ENCODE data around the gene MYO18A.
A peak's percentile ranks its signal among the peaks of the same experiment; 100 is the strongest.
"Not testable (repeated sequence)": the region's sequence is repeated elsewhere in the genome, so short reads cannot be mapped to it uniquely, and the experiment has no call there.

MYO18A gene, protein sequence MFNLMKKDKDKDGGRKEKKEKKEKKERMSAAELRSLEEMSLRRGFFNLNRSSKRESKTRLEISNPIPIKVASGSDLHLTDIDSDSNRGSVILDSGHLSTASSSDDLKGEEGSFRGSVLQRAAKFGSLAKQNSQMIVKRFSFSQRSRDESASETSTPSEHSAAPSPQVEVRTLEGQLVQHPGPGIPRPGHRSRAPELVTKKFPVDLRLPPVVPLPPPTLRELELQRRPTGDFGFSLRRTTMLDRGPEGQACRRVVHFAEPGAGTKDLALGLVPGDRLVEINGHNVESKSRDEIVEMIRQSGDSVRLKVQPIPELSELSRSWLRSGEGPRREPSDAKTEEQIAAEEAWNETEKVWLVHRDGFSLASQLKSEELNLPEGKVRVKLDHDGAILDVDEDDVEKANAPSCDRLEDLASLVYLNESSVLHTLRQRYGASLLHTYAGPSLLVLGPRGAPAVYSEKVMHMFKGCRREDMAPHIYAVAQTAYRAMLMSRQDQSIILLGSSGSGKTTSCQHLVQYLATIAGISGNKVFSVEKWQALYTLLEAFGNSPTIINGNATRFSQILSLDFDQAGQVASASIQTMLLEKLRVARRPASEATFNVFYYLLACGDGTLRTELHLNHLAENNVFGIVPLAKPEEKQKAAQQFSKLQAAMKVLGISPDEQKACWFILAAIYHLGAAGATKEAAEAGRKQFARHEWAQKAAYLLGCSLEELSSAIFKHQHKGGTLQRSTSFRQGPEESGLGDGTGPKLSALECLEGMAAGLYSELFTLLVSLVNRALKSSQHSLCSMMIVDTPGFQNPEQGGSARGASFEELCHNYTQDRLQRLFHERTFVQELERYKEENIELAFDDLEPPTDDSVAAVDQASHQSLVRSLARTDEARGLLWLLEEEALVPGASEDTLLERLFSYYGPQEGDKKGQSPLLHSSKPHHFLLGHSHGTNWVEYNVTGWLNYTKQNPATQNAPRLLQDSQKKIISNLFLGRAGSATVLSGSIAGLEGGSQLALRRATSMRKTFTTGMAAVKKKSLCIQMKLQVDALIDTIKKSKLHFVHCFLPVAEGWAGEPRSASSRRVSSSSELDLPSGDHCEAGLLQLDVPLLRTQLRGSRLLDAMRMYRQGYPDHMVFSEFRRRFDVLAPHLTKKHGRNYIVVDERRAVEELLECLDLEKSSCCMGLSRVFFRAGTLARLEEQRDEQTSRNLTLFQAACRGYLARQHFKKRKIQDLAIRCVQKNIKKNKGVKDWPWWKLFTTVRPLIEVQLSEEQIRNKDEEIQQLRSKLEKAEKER (N-terminal part only)

DNA sequence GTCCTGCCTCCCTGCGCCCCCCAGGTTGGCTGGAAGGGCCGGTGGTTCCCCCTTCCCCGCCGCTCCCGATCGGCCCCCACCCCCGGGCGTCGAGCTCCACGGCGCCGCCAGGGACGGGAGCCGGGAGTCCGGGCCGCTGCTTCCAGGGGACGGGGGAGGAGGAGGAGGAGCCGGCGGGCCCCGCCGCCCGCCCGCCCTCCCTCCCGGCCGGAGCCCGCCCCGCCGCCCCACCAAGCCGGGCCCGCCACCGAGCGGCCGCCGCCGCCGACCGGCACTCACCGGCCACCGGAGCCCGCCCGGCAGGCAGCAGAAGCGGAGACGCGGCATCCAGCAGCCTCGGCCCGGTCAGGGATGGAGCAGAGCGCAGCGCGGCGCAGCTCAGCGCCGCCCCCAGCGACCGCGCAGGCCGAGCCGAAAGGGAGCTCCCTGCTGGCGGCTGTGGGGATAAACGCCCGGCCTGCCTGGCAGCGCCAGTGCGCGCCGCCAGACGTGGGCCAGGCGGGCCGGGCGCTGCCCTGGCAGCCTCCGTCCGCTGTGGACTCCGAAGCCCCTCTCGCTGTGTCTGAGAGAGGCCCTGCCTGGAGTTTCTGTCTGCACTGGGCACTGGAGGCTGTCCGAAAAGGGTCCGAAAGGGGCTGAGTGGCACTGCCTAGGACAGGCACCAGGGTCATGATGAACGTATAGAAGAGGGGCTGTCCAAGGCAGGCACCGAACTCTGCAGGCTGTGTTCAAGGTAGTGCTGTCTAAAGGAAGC lies at the start of gene MYO18A:
Gene MYO18A, minus strand, starts transcription at position 365 of the 754 bp plus-strand sequence. CDS start 13,458 bp downstream, outside the sequence.
- peak; percentile 78 for DNase-seq

DNA sequence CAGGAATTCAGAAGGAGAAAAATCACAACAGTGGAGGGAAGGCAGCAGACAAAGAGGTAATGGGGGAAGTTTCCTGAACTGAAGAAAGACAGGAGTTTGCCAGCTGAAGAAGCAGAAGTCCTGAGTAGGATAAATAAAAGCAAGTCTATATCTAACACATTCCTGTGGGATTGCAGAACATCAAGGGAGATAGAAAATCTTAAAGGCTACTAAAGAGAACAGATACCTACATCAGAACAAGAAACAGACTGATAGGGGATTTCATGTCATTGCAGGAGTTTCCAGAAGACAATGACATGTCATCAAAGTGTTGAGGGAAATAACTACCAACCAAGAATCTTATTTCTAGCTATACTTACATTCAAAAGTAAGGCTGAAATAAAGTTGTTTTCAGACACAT lies 45.2 kb upstream of the MYO18A start:
- no peak for DNase-seq

DNA sequence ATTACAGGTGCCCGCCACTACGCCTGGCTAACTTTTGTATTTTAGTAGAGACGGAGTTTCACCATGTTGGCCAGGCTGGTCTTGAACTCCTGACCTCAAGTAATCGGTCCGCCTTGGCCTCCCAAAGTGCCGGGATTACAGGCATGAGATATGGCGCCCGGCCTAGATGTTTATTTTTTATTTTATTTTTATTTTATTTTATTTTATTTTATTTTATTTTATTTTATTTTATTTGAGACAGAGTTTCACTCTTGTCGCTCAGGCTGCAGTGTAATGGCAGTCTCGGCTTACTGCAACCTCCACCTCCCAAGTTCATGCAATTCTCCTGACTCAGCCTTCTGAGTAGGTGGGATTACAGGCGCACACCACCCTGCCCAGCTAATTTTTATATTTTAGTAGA lies 41.1 kb upstream of the MYO18A start:
- DNase-seq: not testable (repeated sequence)

DNA sequence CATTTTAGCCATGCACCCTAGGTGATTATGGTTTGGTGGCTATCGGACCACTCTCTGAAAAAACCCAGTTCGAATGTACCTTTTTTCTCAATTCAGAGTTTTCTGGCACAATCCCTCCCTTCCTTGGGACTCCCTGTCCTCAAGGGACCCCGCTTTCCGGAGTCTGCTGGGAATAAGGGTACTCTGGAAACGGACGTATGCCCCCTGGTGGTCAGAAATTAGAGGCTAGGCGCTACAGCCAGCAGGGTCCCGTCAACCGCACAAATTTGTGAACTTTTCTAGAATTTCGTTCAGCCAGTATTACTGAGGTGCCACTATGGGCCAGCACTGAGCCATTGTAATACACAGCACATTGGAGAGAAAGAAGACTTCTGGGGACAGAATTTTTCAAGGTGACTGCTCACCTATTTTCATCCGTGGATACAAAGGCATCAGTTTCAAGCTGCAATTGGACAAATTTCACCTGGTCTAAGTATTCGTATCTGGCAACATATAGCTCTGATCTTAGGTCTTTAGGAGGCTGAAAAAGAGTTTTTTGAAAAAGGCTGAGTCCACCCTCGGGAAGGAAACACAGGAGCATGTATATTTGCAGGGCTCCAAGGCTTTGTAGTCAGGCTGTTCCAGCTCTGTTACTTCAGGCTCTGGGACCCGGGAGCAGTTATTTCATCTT lies 39.3 kb upstream of the MYO18A start:
- peak; percentile 75 for DNase-seq

DNA sequence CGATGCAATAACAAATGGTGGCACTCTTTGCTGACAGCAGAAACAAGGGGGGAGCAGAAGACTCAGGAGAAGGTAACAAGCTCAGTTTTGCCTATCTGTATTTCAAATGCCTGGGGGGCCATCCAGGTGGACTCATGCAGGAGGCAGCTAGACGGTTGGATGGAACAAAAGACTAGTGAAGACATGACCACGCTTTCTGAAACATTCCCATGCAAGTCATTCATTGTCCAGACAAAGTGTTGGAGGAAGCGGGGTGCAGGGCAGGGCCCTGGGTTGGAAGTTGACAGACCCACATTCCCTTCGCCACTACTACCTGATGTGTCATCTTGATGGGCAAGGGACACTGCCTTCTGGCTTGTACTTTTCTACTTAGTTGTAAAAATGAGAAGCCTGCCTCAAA lies 36.7 kb upstream of the MYO18A start:
- DNase-seq: no peak

DNA sequence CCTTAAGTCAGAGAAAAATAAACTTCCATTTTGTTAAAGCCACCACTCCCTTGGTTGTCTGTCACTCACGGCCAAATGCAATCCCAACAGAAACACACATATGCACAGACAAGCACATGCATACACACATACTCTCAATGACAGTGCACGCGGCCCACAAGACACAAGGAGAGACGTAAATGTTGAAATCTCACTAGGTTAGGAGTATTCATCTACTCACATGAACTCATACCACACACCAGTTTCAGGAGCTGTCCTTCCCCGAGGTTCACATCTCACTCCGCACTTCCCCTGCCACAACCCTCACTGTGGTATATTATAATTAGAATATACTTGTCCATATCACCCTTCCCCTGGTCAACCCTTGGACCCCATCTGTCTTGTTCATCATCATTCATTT lies 36.0 kb upstream of the MYO18A start:
- no peak for DNase-seq

DNA sequence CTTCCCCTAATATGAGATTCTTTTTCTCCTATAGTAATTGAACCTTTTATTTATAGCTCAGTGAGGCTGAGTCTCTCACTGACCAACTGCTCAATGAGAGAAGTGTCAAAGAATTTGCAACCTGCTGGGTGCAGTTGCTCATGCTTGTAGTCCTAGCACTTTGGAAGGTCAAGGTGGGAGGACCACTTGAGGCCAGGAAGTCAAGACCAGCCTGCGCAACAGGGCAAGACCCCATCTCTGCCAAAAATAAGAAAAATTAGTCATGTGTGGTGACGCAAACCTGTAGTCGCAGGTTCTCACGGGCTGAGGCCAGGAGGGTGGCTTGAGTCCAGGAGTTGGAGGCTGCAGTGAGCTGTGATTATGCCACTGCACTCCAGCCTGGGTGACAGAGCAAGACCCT lies 35.5 kb upstream of the MYO18A start:
- peak; percentile 15 for DNase-seq

DNA sequence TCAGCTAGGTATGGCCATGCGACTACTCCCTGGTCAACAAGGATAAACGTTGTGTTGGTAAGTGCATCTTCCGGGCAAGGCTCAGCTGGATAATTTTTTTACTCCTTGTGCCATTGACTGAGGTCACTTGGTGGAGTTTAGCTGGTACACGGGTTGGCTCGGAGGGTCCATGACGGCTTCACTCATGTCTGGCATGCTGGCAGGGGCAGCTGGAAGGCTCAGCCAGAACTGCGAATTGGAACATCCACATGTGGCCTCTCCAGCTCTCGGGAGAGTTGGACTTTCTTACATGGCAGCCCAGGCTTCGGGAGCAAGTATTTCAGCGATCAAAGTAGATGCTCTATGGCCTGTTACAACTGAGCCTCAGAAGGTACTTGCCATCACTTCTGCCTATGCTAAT lies 35.0 kb upstream of the MYO18A start:
- DNase-seq: no peak

DNA sequence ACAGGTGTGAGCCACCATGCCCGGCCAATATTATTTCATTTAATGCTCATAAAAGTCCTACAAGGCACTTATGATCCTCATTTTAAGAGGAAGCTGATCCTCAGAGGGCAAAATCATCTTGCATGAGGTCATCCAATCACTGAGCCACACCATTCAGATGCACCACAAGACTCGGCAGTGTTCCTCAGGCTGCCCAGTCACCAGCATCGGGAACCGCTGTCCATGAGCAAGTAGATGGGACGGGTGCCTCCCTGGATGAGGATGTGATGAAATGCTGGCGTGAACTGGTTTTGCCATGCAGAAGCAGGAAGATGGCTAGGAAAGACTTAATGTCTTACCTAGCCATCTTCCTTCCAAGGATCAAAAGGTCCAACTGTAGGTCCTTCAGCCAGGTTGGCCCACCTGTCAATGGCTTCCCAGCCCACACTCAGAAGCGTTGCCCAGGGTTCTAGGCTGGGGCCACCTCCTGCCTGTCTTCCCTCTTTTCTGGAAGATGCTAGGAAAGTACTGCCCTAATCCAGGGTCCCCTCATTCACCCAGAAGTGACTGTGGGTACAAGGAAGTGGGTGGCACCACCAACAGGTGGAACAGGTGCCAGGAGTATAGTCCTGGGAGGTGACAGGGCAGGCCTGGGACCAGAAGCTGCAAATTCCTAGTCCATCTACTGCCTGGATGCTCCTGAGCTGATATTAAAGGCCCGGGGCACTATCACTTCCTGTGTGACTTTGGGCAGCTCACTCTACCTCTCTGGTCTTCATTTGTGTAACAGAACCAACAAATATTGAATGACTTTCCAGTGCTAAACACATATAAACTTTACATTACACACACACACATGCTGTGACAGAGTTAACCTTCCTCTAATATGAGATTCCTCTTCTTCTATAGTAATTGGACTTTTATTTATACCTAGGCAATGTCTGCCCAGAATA lies 34.3 kb upstream of the MYO18A start:
- DNase-seq: no peak

DNA sequence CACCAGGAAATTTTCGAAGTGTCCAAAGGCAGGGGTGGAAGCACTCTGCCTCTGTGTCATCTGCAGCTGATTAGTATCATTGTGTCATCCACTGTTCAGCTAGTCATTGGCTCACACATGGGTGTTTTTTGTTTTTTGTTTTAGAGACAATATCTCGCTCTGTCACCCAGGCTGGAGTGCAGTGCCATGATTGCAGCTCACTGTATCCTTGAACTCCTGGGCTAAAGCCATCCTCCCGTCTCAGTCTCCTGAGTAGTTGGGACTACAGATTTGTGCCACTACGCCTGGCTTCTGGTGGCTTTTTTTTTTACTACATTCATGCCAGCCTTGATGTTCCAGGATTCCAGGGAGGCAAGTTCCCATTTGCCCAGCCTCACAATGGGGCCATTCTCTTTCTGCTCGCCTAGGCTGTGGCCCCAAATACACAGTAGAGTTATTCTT lies 32.5 kb upstream of the MYO18A start:
- no peak for DNase-seq

DNA sequence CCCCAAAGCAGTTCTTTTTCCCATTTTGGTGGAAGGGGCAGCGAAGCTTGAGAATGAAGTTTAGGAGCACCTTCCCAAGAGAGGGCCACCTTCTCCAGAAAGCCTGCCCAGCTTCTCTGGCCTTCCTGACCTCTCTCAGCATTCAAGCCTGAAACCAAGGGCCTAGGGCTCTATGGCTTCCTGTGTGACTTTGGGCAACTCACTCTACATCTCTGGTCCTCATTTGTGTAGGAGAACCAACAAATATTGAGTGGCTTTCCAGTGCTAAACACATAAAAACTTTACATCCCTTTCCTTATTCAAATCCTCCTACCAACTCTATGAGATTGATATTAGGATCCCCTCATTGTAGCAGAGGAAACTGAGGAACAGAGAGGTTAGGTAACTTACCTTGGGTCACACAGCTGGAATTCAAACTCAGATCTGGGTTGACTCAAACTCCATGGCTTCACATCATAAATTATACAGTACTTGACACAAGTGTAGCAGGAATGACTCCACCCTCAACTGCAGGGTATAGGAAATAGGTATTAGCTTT lies 32.0 kb upstream of the MYO18A start:
- no peak for DNase-seq

DNA sequence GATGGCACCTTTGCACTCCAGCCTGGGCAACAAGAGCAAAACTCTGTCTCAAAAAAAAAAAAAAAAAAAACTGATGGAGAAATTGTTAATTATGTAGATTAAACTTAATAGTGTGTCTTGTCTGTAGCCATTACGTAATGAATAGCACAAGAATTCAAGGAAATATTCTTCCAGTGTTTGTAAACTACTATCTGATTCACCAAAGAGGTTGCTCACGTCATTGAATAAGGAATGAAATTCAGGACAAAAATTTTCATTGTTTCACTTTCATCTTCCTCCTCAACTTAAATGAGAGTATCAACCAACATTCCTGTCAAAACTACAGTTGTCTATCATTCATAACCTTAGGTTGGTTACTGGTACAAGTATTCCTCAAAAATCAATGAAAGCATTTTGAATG lies 30.7 kb upstream of the MYO18A start:
- DNase-seq: peak; percentile 26

DNA sequence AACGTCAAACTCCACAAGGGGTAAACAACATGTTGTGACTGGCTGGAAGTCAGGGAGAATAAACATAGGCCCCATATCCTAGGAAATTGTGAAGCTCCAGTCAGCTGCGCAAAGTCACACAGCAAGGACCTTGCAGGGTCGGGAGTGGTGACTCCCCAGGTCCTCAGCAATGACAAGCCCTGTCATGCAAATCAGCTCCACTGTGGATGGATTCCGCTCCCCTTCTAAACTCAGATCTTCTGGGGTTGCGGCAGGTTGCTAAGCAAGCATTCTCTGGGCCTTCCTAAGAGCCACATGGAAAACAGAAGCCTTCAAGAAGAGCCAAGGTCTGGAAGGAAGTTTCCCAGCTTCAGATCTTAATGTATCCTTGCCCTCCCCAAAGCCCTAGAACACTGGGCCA lies 28.9 kb upstream of the MYO18A start:
- no peak for DNase-seq

DNA sequence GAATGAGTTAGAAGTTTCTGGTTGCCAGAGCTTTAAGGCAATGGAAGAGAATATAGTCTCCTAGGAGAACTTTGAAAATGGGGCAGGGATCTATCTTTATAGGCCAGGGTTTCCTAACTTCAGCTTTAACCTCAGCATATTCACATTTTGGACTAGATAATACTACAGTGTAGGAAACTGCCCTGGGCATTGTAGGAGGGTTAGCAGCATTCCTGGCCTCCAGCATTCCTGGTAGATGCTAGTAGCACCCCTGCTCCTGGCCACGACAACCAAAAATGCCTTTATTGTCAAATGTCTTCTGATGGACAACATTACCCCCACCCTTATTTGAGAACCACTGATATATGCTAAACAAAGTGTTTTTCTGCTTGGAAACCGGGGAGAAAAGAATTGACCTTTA lies 27.8 kb upstream of the MYO18A start:
- DNase-seq: no peak

DNA sequence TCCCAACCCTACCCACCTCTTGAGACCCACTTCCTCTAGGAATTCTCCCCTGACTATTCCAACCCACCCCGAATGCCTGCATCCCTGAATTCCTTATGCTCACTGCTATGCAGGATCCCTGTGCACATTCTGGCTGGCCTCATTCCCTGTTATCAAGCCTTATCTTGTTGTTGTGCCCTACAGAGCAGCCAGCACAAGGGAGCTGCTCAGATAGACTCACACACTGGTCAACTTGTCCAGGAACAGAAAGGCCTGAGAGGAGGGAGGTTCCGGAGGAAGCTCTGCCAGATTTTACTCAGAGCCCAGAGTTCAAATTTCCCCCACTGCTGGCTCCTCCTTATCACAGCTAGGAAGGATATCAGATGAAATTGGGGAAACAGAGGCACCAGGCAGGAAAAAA lies 24.8 kb upstream of the MYO18A start:
- no peak for DNase-seq

DNA sequence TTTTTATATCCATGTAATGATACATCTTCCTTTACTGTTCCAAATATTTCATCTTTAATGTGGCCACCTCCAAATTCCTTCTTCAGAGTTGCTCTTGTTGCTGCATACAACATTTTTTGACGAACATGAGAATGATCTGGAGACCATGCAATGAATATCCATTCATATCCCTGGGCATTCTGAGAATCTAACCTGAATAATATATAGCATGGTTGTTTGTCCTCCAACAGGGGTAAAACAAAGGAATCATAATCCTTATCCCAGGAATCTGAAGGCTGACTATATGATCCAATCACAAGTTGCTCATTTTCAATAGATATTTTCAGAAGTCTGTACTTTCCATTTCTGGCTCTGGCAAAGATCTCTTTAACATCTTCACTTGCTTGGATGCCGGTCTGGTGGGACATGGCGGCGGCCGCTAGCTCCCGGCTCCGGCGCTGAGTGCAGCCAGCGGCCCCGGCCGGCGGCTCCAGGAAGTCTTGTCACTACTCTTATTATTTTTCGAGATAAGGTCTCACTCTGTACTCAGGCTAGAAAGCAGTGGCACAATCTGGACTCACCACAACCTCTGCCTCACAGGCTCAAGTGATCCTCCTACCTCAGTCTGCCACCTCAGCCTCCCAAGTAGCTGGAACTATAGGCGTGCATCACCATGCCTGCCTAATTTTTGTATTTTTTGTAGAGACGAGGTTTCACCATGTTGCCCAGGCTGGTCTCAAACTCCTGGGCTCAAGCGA lies 24.0 kb upstream of the MYO18A start:
- DNase-seq: not testable (repeated sequence)

DNA sequence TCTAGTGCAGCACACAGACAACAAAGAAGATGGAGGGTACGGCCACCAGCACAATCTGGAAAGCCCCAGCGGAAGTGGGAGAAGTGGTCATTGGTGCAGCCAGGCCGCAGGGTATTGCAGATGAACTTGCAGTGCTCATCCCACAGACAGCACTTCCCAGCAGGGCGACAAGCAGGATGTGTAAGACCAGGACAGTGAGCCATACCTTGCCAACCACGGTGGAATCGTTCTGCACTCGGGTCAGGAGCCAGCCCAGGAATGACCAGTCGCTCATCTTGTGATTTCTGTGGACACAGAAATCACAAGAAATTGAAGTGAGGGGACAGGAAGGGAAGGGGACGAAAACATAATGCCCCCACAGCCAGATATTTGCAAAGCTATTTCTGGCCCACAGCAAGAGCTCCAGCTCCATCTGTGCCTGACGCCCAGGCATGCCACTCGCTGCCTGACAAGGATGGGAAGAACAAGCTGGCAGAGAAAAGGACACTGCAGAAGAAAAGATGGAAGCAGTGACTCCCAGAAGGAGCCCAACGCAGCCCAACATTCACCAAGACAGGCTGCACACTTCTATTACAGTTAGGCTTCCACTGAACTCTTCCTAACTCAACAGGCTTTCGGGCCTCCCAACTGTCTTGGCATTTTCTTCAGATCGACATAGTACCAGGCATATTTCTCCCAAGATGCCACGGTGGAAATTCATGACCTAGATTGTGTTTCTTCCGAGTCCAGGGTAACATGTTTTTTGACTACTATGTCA lies 17.5 kb upstream of the MYO18A start:
- DNase-seq: no peak

DNA sequence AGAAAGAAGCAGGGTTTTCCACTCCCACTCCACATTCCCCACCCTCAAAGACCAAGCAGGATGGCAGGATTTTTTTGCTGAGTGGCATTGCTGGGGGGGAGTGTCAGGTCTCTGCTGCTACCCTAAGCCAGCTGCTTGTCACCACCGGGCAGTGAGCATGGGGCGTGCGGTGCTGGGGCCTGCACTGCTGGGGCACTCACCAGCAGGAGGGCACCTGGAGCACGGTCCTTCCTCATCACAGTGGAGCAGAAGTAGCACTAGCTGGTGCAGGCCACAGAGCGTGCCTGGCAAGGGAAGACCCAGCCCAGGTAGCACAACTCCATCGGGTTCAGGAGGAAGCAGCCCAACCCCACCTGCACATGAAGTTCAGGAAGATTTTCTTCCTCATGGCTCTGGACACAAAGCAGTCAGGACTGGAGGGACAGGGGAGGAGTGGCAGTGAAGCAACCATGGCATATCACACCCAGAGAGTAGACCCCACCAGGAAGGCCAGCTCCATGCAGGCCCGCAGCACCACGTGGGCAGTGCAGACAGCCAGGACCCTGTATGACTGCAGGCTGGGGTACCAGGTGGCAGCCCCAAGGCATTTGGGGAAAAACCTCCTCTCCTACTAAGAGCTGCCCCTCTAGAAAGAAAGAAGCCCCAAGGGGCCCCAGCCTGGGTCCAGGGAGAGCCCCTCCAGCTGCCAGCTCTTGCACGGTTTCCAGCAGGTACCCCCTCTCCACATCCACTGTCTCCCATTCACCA lies 16.7 kb upstream of the MYO18A start:
- DNase-seq: no peak

Measured in HCEC 1CT (cell line).